OCI-LY1 (cell line): ENCODE data around the gene PSAP.
"Not testable (repeated sequence)": the region's sequence is repeated elsewhere in the genome, so short reads cannot be mapped to it uniquely, and the experiment has no call there.

Source experiments
- H2AFZ ChIP-seq: fragments of 200-600 bp; sonication (generic), shearing (Covaris generic); 2 replicates; pipeline ENCODE4 v1.6.0; 2014; ENCODE audit warnings: antibody characterized with exemption, mild to moderate bottlenecking, low read length
- H3F3A ChIP-seq: fragments of 200-600 bp; sonication (generic), shearing (Covaris generic); 2 replicates; pipeline ENCODE4 v1.6.0; 2014; ENCODE audit warnings: mild to moderate bottlenecking, antibody characterized with exemption, low read length, moderate library complexity; ENCODE audit not compliant: insufficient read depth
- H3K27ac ChIP-seq: fragments of 200-600 bp; sonication (generic); 2 replicates; pipeline ENCODE4 v1.5.1; 2014; ENCODE audit warnings: low read length, mixed run types, mild to moderate bottlenecking, low read depth; ENCODE audit not compliant: poor library complexity, severe bottlenecking
- H3K27me3 ChIP-seq: fragments of 200-600 bp; sonication (generic); 2 replicates; pipeline ENCODE4 v1.6.0; 2014; ENCODE audit warnings: antibody characterized with exemption, mild to moderate bottlenecking, low read length, moderate library complexity; ENCODE audit not compliant: insufficient read depth
- H3K36me3 ChIP-seq: fragments of 200-600 bp; sonication (generic); 2 replicates; pipeline ENCODE4 v1.6.1; 2014; ENCODE audit warnings: mild to moderate bottlenecking, antibody characterized with exemption, low read length, moderate library complexity, mixed read lengths; ENCODE audit not compliant: insufficient read depth
- H3K4me1 ChIP-seq: fragments of 200-600 bp; sonication (generic); 2 replicates; pipeline ENCODE4 v1.5.1; 2014; ENCODE audit warnings: mild to moderate bottlenecking, low read length, moderate library complexity; ENCODE audit not compliant: insufficient read depth, severe bottlenecking
- H3K4me2 ChIP-seq: fragments of 200-600 bp; sonication (generic), shearing (Covaris generic); 2 replicates; pipeline ENCODE4 v1.6.1; 2014; ENCODE audit warnings: low read length
- H3K4me3 ChIP-seq: fragments of 200-600 bp; sonication (generic); 2 replicates; pipeline ENCODE4 v1.5.1; 2014; ENCODE audit warnings: low read length, low read depth, mild to moderate bottlenecking, mixed read lengths; ENCODE audit not compliant: poor library complexity, severe bottlenecking
- H3K79me2 ChIP-seq: fragments of 200-600 bp; shearing (Covaris generic); 2 replicates; pipeline ENCODE4 v1.6.1; 2016; ENCODE audit warnings: mixed run types, low read length, mixed read lengths; ENCODE audit not compliant: insufficient read depth
- H3K9ac ChIP-seq: fragments of 200-600 bp; sonication (generic), shearing (Covaris generic); 2 replicates; pipeline ENCODE4 v1.6.1; 2014; ENCODE audit warnings: mild to moderate bottlenecking, low read length, mixed read lengths
- H3K9me2 ChIP-seq: fragments of 200-600 bp; sonication (generic), shearing (Covaris generic); 2 replicates; pipeline ENCODE4 v1.6.1; 2014; ENCODE audit warnings: low read depth, mild to moderate bottlenecking, low read length, mixed read lengths
- H3K9me3 ChIP-seq: fragments of 200-600 bp; shearing (Covaris generic); 2 replicates; pipeline ENCODE4 v1.6.1; 2014; ENCODE audit warnings: low read length, mixed read lengths
- H4K20me1 ChIP-seq: fragments of 200-600 bp; sonication (generic), shearing (Covaris generic); 2 replicates; pipeline ENCODE4 v1.6.0; 2016; ENCODE audit warnings: mild to moderate bottlenecking, low read length; ENCODE audit not compliant: insufficient read depth
- CTCF ChIP-seq: fragments of 200-600 bp; sonication (generic), shearing (Covaris generic); IDR thresholded peaks from 2 replicates; pipeline ENCODE4 v1.5.1; 2017; ENCODE audit warnings: mild to moderate bottlenecking, antibody characterized with exemption, low read length, moderate library complexity, mixed read lengths
- EZH2 ChIP-seq: fragments of 200-600 bp; sonication (generic), shearing (Covaris generic); IDR thresholded peaks from 2 replicates; pipeline ENCODE4 v1.8.0; 2017; ENCODE audit warnings: borderline replicate concordance, mixed run types, mild to moderate bottlenecking, antibody characterized with exemption, low read length, moderate library complexity, mixed read lengths

Gene PSAP

GRCh38 chr10:71850743-71851464 is at the start of gene PSAP:
Gene PSAP (minus strand): TSS chr10:71851251. CDS start chr10:71851221, 30 bp downstream.
- peaks cover 49% of the 10 kb centered on the region for H3K79me2 ChIP-seq
- no peaks in the 10 kb centered on the region for H3K9me3 ChIP-seq
- H3K4me2 ChIP-seq: peak within 1 kb of the TSS; percentile 84
- H3K27me3 ChIP-seq: no peaks in the 10 kb centered on the region
- H2AFZ ChIP-seq: no peak within 1 kb of the TSS
- H4K20me1 ChIP-seq: no peaks in the 10 kb centered on the region
- H3K36me3 ChIP-seq: 0 out of 2 replicates have a peak, but pooled peaks cover 3% of the 10 kb centered on the region
- H3K4me3 ChIP-seq: peak within 1 kb of the TSS; percentile 94
- 0 out of 2 replicates have a peak, but pooled peaks have one; percentile 12 for TF ChIP-seq CTCF
- TF ChIP-seq EZH2: no peak
- peak within 1 kb of the TSS; percentile 92 for H3K9ac ChIP-seq
- peaks cover 47% of the 10 kb centered on the region for H3K4me1 ChIP-seq
- peak within 1 kb of the TSS; percentile 18 for H3K27ac ChIP-seq
- H3F3A ChIP-seq: no peaks in the 10 kb centered on the region
- no peaks in the 10 kb centered on the region for H3K9me2 ChIP-seq

- no peaks in the 10 kb centered on the region for H3K9me2 ChIP-seq
- TF ChIP-seq CTCF (no peak), EZH2 (no peak)
- H3K9ac ChIP-seq: no peak overlapping the region
- H3K4me2 ChIP-seq: no peak overlapping the region
- peaks cover 7% of the 10 kb centered on the region; the same call in 1 of the 2 replicates for H3K27me3 ChIP-seq
- no peak overlapping the region for H3K27ac ChIP-seq
- no peak overlapping the region for H3K4me3 ChIP-seq
- H3K79me2 ChIP-seq: no peaks in the 10 kb centered on the region
- no peaks in the 10 kb centered on the region for H3F3A ChIP-seq
- H3K9me3 ChIP-seq: no peaks in the 10 kb centered on the region
- no peaks in the 10 kb centered on the region for H3K4me1 ChIP-seq
- no peaks in the 10 kb centered on the region for H4K20me1 ChIP-seq
- H2AFZ ChIP-seq: no peak overlapping the region
- no peaks in the 10 kb centered on the region for H3K36me3 ChIP-seq
These were observed 49.6 kb upstream of the PSAP start for GRCh38 chr10:71900441-71901180.

GRCh38 chr10:71899665-71900412 is 48.8 kb upstream of the PSAP start:
- Histone ChIP-seq H3K9me3 (no peaks in the 10 kb centered on the region), H3K36me3 (no peaks in the 10 kb centered on the region), H4K20me1 (no peaks in the 10 kb centered on the region), H2AFZ (no peak overlapping the region), H3K4me3 (no peak overlapping the region), H3K4me2 (no peak overlapping the region), H3K79me2 (no peaks in the 10 kb centered on the region), H3K9me2 (no peaks in the 10 kb centered on the region), H3K4me1 (no peaks in the 10 kb centered on the region), H3F3A (no peaks in the 10 kb centered on the region), H3K27ac (no peak overlapping the region), H3K27me3 (no peaks in the 10 kb centered on the region), H3K9ac (no peak overlapping the region)
- TF ChIP-seq CTCF: no peak
- no peak for TF ChIP-seq EZH2

GRCh38 chr10:71898346-71898745 is 47.3 kb upstream of the PSAP start:
- not testable (repeated sequence) for H3K9ac ChIP-seq

More at GRCh38 chr10:71898346-71898745, 47.3 kb upstream of the PSAP start:
- not testable (repeated sequence) for H3K4me2 ChIP-seq, H3F3A ChIP-seq, H3K4me3 ChIP-seq, H3K9me2 ChIP-seq, H3K27ac ChIP-seq, H2AFZ ChIP-seq, H3K36me3 ChIP-seq, H3K27me3 ChIP-seq, H4K20me1 ChIP-seq, H3K4me1 ChIP-seq, H3K79me2 ChIP-seq, H3K9me3 ChIP-seq
